Cardiac fibroblast (primary cell): ENCODE results near the gene SMIM3.
A peak's percentile ranks its signal among the peaks of the same experiment; 100 is the strongest.
"Not testable (repeated sequence)": the region's sequence is repeated elsewhere in the genome, so short reads cannot be mapped to it uniquely, and the experiment has no call there.

Experiments
- DNase-seq, 2 donors: peaks; one replicate each; pipeline versions ENCODE4 v3.0.0 to v3.0.0-alpha.2; 2010; ENCODE audit warnings: low read depth in 2 of 2
- H3K4me3 ChIP-seq, 2 donors: replicated peaks in 1 of 2; 1 replicate in 1 of 2; 2 replicates in 1 of 2; pipeline ENCODE4 v1.5.1; 2011; ENCODE audit warnings: low read depth in 2 of 2, low read length in 2 of 2, mild to moderate bottlenecking in 2 of 2, moderate library complexity in 1 of 2
- CTCF ChIP-seq: IDR thresholded peaks from one replicate; pipeline ENCODE4 v1.5.1; 2011; ENCODE audit warnings: low read depth, mild to moderate bottlenecking, low read length, inconsistent platforms

Gene SMIM3

GRCh38 chr5:150785950-150786349, 7.4 kb downstream of the SMIM3 start:
- TF ChIP-seq CTCF: no peak
- H3K4me3 ChIP-seq: no peak overlapping the region
- DNase-seq: no peak

DNA sequence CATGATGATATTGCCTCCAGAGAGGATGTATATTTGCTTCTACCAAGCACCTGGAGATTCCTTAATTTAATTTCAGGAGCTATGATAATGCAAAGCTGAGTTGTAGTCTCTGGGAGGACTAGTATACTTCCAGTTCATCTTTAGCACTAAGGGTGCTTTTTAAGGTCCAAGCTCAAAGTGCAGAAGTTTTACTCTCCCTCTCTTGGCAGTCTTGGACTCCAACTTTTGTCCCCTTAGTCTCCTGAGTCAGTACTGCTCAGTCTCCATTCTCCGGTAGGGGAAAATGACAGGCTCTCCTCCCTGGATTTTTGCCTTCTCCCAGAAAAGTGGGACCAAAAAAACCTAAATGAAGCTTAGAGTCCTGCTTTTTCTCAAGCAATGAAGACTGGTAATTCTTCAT, 8.3 kb downstream of the SMIM3 start:
- TF ChIP-seq CTCF: no peak
- H3K4me3 ChIP-seq: peak overlapping the region in 1 of 2 donors; percentile 1
- DNase-seq: no peak

- peak in 1 of 2 donors; percentile 13 for DNase-seq
- no peak for TF ChIP-seq CTCF
- no peak overlapping the region for H3K4me3 ChIP-seq
Measured at GRCh38 chr5:150787656-150788055, 9.1 kb downstream of the SMIM3 start.

DNA sequence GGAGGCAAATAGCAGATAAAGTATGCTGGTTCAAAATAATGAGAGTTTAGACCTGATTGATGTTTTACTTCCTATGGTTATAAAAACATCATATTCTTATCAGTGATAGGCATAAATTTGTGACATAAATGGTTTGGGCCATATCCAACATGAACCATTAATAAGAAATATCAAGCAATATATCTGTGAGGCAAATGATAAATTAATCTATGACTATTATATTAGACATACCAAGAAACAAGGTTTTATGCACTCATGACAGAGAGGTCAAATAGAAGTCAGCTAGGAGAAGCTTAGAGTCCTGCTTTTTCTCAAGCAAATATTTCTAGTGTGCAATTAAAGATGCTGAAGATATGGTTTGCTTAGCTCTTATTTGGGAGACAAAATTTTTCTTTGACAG, 10.4 kb downstream of the SMIM3 start:
- no peak overlapping the region for H3K4me3 ChIP-seq
- no peak for DNase-seq
- no peak for TF ChIP-seq CTCF

GRCh38 chr5:150789450-150789849, 10.9 kb downstream of the SMIM3 start:
- peak overlapping the region in 1 of 2 donors; percentile 3 for H3K4me3 ChIP-seq
- DNase-seq: no peak
- no peak for TF ChIP-seq CTCF

DNA sequence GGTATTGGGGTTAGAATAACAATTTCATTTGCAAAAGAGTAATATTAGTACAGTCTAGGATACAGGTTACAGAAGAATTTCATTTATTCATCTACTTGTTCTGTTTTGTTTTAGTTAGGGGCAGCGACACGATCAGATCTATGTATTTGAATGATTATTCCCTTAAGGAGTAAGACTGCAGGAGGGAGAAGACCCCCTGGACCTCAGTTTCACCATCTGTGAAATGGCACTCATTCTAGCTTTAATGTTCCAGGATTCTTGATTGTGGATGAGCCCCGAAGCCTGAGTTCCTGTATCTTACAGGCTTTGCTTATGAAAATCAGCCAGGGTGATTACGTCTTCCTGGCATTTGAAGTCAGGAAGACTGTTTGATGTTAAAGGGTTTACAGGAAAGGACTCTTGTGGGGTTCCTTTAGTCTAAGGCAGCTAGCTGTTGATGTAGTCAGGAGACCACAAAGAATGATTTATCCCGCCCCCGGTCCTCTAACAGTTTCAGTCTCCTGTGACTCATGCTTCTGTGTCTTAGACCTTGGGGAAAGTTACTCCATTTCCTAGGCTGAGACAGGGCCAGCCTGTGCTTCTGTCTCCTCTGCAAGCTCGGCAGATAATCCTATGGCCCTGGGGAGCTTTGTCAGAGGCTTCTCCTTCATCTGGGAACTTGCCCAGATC, 11.5 kb downstream of the SMIM3 start:
- peak; percentile 95 to 98 for DNase-seq
- TF ChIP-seq CTCF: no peak
- peak overlapping the region in 1 of 2 donors; percentile 24 for H3K4me3 ChIP-seq

GRCh38 chr5:150791536-150791935, 13.0 kb downstream of the SMIM3 start:
- no peak for TF ChIP-seq CTCF
- H3K4me3 ChIP-seq: no peak overlapping the region
- no peak for DNase-seq

DNA sequence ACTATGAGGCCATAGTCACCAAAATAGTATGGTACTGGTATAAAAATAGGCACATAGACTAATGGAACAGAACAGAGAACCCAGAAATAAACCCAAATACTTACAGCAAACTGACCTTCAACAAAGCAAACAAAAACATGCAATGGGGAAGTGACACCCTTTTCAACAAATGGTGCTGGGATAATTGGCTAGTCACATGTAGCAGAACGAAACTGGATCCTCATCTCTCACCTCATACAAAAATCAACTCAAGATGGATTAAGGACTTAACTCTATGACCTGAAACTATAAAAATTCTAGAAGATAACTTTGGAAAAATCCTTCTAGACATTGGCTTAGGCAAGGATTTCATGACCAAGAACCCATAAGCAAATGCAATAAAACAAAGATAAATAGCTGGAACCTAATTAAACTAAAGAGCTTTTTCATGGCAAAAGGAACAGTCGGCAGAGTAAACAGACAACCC, 14.9 kb downstream of the SMIM3 start:
- not testable (repeated sequence) for DNase-seq, H3K4me3 ChIP-seq
